Dermis blood vessel endothelial cell (primary cell): ENCODE results near the gene DOK3. TPM values are rescaled to one million over a fixed set of nuclear protein-coding genes. Genes with fewer than 3 reads are reported as not detected.
A peak's percentile ranks its signal among the peaks of the same experiment; 100 is the strongest.

Experiments used
- DNase-seq: peaks from one replicate; pipeline ENCODE4 v3.0.0; 2010
- total RNA-seq: library from RNA; depleted of rRNA; stranded (reverse); fragments of >200 nt; gene quantifications from 2 replicates; pipeline ENCODE4 v1.2.3, GENCODE V29; 2014

Gene DOK3, protein sequence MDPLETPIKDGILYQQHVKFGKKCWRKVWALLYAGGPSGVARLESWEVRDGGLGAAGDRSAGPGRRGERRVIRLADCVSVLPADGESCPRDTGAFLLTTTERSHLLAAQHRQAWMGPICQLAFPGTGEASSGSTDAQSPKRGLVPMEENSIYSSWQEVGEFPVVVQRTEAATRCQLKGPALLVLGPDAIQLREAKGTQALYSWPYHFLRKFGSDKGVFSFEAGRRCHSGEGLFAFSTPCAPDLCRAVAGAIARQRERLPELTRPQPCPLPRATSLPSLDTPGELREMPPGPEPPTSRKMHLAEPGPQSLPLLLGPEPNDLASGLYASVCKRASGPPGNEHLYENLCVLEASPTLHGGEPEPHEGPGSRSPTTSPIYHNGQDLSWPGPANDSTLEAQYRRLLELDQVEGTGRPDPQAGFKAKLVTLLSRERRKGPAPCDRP
- total RNA-seq, result 2.0 and 4.6 TPM in 2 replicates

DNA sequence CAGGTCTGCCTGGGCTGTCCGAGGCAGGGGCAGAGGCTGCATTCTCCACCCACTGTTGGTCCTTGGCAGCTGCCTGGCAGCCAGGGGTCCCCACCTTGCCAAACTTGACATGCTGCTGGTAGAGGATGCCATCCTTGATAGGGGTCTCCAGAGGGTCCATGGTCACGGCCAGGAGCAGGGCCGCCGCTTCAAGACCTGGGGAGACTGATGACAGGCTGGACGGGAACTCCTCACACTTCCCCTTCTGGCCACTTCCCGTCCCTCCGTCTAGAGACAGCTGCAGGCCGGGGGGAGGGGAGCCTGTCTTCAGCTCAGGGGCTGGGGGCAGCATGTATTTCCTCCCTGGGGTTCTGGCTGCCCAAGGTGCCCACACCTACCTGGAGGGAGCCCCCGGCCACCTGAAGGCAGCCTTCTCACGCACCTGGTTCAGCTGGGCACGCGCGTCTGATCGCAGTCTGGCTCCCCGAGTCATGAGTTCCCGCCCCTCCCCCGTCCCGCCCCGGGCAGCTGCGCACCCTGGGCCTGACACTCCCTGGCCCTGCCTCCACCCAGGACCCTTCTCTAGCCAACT is at the start of gene DOK3:
DOK3 (minus strand) TSS at position 446 of the 571 bp plus-strand sequence; CDS start at position 160, 286 bp downstream.
- DNase-seq, result peak; percentile 43

DNA sequence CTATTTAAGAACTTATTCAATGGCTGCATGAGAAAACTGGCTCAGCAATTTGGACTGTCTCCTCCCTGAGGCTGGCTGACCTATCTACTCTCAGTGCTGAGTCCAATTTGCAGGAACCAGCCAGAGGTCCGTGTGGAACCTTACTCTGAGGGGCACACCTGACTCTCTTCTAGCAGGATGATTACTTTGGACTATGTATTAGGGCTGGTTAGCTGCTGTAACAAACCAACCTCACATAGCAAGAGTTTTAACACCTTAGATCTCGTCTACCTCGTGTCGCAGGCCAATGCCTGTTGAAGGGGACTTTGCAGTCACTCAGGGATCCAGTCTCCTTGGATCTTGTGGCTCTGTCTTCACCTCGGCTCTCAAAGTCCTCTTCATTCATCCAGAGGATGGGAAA is 48.2 kb upstream of the DOK3 start:
- no peak for DNase-seq

DNA sequence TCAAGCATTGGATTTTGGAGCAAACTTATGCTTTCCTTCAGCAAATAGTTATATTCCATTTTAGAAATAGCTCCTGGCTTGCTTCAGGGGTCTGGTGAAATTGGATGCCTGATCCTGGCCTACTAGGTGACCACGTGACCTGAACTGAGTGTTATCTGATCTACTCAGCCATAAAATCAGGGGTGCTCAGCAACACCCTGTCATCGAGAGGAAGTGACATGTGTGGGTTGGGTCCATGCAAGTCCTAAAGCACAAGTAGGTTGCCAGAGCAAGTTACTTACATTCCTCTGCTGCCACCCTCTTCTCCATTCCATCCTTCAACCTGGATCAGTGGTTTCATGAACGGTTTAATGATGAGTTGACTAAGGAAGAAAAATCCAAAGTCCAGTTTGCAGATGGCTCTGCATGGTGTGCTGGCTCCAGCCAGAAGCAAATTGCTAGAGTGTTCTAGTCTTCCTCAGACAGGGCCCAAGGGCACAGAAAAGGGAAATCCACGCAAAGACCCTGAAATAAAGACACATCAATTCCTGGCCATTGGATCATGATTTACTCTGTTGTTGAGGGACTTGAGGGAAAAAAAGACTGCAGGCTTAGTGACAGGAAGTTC is 47.5 kb upstream of the DOK3 start:
- no peak for DNase-seq

DNA sequence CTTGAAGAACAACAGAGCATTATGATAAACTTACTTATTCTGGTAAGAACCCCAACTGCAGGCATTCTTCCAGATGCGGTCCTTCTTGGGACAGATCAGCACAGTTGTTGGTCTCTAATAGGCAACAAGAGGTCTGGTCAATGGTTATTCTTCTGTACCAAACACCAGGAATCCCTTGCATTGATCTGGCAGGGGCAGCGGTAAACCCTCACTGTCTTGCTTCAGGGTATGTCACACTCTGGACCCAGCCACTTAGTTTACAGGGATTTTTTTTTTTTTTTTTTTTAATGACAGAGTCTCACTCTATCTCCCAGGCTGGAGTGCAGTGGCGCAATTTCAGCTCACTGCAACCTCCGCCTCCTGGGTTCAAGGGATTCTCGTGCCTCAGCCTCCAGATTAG is 46.0 kb upstream of the DOK3 start:
- no peak for DNase-seq

DNA sequence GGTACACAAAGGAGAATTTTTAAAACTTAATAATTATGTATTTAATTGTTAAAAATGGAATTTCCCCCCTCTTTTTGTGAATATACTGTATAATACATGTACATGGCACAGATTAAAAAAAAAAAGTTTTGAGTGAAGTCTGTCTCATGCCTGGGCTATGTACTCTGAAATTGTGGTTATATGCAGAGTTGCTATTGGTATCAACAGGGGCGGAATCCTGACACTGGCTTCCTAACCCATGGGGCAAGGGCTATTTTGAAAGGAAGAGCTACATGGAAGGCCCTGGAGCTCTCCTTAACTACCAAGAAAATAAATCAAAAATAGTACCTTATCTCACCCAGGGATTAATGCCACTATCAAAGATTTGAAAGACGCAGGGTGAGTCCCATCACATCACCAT is 45.6 kb upstream of the DOK3 start:
- no peak for DNase-seq

DNA sequence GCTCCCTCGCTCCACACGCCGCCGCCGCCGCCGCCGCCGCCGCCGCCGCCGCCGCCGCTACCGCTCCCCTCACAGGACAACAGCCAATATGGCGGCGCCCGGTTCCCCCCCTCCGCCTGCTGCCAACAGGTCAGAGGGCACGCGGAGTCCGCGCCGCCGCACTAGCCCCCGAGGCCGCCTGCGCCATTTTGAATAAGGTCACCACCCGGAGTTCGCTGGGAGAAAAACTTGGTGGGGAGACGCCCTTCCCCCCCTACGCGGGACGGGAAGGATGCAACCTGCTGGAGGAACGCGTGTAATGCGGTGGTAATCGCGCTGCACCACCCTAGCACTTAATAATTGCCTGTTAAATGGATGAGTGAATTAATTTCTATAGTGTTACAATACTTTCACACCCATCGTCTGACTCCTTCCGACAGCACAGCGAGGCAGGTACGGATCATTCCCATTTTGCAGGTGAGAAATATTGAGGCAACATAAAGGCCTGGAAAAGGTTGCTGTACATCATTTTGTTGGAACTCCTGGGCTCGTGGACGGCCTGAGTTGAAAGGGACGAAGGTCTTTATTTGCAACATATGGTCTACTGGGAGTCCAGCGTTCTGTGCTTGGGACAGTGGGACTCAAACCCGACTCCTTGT is 45.0 kb upstream of the DOK3 start, which contains the start of gene FAM193B:
FAM193B (minus strand) TSS at position 90 of the 638 bp plus-strand sequence. CDS start 105 bp downstream, outside the sequence.
- DNase-seq, result peak; percentile 93

DNA sequence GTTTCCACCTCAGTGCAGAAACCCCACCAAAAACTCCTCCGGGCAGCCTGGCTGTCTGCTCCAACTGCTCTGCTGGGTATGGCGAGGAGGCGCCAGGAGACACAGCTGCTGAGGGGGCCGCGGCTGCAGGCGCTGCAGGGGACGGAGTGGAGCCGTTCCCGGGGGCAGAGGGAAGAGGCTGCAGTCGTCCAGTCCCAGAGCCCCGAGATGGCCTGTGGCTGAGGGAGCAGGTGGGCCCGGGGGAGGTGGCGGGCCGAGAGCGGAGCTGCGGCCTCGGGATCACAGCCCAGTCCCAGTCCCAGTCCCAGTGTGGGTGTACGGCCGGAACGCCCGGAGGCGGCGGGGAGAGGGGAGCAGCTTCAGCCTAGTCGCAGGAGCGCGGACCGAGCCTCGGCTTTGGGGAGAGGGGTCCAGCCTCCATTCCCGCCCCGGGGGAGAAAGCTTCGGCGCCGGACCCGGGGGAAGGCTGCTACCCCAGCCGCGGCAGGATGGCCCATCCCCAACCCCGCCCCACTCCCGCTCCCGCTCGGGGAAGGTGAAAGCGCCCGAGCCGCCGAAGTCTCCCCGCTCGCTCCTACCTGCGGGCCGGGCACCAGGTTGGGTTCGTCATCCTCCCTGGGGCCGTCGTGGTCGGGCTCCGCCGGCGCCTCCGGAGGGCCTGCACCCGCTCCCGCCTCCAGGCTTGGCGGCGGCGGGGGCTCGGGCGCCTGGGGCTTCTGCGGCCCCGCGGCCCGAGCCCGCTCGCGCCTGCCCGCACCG is 44.2 kb upstream of the DOK3 start:
- DNase-seq, result peak; percentile 34

DNA sequence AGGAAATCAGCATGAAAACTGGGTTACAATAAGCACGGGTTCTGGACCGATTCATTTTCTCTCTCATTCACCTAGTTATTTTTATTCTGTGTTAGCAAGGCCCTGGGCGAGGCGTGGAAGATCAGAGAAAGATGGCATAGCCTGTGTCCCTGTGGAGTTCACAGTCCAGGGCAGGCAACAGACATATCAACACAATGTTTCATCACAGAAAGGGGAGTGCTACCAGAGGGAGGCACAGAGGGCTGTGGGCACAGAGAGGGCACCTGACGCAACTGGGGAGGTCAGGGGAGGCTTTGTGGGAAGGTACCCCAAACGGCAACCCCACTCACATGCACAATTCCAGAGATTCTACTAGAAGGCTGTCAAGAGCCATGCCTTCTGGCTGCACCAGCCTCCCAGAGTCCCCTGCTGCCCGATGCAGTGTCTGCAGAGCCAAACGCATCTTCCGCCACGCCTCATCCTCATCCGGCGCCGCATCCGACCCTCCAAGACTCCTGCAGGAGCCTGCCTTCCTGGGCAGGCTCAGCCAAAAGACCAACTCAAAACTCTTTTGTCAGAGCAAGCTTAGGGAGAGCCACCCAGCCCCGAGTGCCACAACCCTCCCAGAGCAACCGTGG is 43.3 kb upstream of the DOK3 start:
- DNase-seq, result peak; percentile 39

DNA sequence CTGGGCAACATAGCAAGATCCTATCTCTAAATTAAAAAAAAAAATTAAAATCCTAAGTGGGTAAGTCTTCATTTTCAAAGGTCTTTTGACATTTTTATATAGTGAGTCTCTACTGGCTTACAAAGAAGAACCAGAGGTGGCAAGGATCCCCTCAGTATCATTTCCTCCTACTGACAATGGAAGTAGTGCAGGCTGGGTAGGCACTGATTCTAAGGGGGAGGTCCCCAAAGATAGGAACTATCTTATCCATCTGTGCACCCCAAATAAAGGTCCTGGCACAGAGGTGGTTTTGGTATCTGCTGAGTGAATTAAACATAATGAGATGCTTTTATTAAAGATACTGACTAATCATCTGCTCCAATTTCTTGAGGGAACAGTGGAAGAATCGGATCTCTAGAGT is 40.5 kb upstream of the DOK3 start:
- DNase-seq, result no peak

DNA sequence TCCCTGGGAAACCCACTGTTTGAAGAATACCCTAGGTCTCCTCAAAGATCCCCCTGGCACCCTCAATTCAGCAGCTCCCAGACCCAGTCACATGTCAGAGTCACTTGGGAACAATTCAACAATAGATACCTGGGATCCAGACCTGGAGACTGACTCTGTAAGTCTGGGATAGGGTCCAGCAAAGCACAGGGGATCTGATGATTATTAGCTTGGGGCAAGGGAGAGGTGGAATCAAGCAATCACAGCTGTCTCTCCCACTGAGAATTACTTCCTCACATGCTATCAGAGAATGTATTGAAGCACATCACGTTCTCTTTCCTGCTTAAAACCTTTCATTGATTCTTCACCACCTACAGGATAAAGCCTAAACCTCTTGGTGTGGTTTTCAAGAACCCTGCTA is 38.9 kb upstream of the DOK3 start:
- no peak for DNase-seq

DNA sequence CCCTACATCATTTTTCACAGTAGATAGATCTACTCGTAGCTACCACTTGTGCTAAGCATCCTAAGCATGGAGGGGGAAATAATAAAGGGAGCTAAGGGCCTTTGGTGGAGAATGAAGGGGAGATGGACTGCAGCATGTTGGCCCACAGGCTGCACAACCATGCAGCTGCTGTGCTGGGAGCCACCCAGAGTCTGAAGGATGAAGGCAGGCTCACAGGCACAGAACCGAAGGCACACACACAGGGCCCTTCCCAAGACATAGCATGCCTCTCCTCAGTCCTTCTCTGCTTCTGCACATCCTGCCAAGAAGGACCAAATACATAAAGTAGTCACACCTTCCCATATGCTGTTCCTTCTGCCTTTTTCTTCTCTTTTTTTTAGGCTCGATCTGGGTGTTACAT is 38.1 kb upstream of the DOK3 start:
- DNase-seq, result no peak

DNA sequence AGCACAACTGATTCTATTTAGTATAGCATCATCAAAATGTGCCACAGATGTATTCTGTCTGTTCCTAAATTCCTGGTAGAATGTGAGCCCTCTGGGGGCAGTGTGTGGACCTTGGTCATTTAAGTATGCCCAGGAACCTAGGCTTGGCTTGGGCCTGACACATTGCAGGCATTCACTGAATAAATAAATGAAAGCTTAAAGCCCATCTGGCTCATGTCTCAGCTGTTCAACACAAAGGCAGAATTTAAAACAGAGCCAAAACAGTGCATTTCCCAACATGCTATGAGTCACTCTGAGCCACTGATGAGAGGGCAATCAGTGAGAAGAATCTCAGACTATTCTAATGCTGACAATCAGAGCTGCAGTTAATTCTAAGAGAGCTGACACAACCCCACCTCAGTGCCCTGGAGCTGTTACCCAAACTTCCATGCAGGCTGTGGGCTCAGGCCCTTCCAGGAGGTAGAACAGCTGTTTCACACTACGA is 36.7 kb upstream of the DOK3 start:
- peak; percentile 92 for DNase-seq

DNA sequence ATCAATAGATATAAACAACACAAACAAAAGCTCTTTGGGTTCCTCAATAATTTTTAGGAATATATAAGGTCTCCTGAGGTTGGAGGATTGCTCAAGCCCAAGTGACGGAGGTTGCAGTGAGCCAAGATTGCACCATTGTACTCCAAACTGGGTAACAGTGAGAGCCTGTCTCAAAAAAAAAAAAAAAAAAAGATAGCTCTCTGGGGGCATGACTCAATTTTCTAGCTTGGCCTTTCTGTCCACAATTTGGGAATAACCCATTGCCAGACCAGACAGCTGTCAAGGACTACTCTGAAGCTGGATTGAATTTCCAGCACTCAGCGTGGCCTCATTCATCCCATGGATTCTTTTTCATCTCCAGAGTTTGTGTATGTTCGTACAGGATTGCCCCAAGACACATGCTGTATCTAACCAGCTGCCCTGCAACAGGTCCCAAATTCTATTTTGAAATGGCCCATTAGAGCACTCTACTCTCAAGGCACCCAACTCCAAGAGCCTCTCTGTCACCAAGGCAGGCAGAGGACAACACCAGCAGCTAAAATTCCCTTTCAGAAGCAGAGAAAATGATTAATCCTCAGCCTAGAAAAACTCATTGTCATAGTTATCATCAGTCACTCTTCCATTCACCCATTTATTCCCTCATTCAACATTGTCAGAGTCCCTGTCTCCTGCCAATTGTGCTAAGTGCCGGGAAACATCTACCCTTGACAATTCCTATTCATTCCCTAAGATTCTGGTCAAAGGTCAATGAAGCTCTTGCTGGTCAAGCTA is 36.0 kb upstream of the DOK3 start:
- no peak for DNase-seq

DNA sequence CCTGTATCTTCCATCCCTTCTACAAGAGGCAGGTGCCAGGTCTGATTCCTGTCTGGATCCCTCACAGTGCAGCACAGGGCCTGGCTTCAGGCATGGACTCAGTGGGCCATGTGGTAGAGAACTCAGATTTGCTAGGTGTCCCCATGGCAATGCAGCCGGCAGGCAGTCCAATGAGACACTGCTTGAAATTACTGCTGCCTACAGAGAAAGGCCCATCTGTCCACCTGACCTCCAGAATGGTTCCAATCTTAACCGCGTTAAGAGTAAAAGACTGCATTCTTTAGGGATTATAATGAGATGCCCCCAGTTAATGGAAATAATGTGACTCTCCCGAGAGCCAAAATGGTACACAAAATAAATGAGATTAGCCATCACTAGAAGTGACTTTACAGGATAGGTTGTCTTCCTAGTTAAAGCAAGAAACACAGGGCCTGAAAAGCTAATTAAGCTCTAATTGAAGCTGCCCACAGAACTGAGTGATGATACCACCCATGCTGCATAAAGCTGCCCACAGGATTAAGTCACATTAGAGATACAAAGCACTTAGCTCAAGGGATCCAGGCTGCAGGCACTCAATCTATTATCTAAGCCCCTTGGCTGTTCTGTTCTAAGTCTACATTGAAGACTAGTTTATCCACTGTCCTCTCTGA is 33.3 kb upstream of the DOK3 start:
- DNase-seq, result no peak

DNA sequence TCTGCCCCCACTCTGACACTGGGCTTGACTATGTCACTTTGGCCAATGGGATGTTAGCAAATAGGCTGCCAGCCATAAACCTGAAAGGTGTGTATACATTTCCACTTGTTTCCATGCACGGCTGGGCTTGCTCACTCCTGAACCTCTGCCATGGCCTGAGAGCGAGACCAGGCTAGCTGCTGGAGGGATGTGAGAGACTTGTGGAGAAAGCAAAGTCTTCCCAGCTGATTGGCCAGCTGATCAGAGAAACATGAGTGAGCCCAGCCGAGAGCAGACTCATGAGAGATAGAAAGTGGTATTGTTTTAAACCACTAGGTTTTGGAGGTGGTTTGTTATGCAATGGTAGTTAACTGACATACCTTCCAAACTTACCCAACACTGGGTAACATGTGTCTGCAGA is 30.8 kb upstream of the DOK3 start:
- DNase-seq, result no peak

DNA sequence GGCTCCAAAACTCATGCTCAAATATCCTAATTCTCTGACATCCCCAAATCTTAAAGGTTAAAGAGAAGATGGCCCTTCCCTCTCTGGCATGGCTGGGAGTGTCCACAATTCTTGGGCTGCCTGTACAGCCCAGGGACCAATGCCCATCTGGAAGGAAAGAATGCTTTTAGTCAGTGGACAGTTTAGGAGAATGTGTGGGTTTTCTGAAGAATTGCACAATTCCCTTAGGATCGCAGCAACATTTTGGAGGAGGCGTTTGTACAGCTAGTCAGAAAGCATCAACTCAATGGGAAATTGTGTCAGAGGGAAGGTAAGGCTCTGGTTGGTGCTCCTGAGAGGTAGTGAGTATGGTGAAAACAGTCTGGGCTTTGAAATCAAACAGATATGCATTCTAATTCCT is 29.8 kb upstream of the DOK3 start:
- no peak for DNase-seq

DNA sequence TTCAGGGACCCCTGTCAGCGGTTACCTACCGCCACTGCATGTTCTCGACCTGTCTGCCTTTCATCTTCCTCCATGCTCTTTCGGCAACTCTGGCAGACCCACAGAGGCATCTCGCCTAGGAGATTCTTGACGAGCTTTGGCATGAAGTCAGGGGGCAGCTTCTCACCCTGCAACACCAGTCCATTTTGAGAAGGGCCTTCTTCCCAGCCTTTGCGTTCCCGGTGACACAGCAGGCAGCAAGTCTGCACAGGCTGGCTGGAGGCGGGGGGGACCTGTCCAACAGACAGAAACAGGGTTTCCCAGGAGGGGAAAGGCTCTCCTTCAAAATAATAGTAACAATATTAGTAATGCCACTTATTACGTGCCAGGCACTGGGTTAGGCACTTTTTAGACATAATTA is 29.2 kb upstream of the DOK3 start:
- DNase-seq, result no peak

DNA sequence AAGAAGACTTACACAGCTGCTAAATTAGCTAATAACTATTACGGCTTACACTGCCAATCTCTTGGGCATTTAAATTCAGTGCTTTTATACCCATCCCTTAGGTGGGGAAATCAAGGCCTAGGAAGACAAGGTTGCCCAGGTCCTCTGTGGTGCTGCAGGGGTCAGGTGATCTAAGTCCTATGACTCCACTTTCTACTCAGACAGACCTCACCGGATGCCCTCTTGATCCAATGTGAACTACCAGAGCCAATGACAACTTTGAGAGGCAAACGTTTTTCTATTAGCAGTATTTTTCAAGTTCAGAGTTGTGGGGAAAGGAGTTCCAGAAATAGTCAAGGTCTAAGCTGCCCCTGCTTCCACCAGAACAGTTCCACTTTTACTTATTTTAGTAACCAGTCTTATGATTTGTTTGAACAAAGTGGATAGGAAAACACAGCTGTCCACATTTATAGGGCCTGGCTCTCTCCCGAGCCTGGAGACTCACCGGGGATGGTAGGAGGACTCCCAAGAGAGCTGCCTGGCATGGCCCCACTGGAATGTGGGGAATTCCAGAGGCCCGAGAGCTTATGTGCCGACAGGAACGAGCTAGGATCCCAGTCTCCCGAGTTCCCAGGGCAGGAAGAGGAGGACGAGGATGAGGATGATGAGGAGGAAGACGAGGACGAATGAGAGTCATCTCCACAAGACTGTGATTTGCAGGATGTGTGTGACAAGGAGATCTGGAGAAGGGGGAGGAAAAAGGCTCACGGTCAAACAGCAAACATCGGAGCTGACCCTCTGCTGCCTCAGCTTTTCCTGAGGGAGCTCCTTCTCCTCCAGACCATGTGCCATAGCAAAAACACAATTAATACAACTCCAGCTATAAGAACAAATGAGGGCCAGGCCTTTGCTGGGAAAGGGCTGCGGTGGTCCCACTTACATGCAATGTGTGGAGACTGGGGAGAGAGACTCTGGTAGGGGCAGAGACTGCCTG is 28.0 kb upstream of the DOK3 start:
- DNase-seq, result peak; percentile 87

DNA sequence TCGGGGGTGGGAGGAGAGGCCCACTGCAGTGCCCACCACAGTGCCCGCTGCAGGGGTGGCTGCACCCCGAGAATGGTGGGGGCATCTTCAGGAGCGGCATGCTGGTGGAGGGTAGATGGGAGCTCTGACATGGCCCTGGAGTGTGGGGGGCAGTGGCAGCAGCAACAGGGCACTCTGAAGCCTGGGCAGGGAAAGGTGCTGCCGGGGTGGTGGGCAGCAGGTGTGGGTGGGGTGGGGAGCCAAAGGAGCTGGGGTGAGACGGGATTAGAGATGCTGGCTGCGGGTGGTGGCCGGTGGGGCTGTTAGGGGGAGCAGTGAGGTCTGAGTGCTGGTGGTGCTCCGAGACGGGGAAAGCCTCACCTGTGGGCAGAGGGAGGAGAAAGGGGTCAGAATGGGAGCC is 26.8 kb upstream of the DOK3 start:
- DNase-seq, result no peak
